ENCODE results near the gene NETO1.

NETO1 gene

DNA sequence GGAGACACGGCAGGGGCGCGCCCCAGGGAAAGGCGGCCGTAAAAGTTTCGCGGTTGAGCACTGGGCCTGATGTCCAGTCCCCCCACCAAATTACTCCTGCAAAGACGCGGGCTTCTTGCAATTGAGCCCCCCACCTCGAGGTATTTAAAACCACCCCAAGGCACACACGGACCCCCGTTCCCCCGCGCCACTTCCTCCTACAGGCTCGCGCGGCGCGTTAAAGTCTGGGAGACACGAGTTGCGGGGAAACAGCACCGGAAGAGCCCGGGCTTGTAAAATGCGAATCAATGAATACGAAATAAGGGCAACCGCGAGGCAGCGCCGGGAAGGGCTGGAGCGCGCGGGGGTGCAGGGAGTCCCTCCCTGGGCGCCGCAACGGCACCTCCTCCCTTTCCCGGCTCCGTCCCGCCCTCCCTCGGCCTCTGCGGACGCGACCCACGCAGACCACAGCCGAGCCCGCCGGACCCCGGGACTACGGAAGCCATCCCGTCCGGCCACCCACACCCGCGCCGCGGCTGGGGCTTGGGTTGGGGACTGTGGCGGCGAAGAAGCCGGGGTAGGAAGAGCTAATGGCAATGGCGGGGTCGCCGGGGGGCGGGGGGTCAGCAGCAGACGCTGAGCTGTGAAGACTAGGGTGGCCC, 918 bp upstream of the NETO1 start:
- Histone ChIP-seq H3K9ac (ENCODE audit: low read depth, low read length) (peak overlapping the region; percentile 59; the same call in 1 of the 2 replicates), H3K36me3 (ENCODE audit: insufficient read depth, low read depth, low read length) (peaks cover 7% of the 10 kb centered on the region; the same call in 1 of the 2 replicates), H3K27ac (ENCODE audit: low read length) (no peak overlapping the region), H3K27me3 (ENCODE audit: insufficient read depth, low read length) (peaks cover 59% of the 10 kb centered on the region), H3K4me1 (ENCODE audit: insufficient read depth, low read length) (peaks cover 9% of the 10 kb centered on the region), H3K4me3 (ENCODE audit: low read length) (peak overlapping the region; percentile 87), H3K9me3 (ENCODE audit: insufficient read depth, low read depth, low read length) (no peaks in the 10 kb centered on the region)

DNA sequence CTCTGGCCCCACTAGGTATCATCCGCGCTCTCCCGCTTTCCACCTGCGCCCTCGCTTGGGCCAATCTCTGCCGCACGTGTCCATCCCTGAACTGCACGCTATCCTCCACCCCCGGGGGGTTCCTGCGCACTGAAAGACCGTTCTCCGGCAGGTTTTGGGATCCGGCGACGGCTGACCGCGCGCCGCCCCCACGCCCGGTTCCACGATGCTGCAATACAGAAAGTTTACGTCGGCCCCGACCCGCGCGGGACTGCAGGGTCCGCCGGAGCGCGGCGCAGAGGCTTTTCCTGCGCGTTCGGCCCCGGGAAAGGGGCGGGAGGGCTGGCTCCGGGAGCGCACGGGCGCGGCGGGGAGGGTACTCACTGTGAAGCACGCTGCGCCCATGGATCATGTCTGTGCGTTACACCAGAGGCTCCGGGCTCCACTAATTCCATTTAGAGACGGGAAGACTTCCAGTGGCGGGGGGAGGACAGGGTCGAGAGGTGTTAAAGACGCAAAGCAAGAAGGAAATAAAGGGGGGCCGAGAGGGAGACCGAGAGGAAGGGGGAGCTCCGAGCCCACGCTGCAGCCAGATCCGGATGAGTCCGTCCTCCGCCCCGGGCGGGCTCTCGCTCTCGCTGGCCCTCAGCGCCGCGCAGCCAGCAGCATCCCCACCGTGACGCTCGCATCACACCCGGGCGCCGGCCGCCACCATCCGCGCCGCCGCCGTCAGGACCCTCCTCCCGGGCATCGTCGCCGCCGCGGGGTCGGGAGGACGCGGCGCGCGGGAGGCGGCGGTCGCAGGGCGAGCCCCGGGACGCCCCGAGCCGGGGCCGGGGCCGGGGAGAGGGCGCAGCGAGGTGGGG, 664 bp downstream of the NETO1 start:
- H3K4me1 ChIP-seq (ENCODE audit: insufficient read depth, low read length): peaks cover 9% of the 10 kb centered on the region
- H3K9me3 ChIP-seq (ENCODE audit: insufficient read depth, low read depth, low read length): no peaks in the 10 kb centered on the region
- no peak overlapping the region for H3K27ac ChIP-seq (ENCODE audit: low read length)
- peak overlapping the region; percentile 70 for H3K4me3 ChIP-seq (ENCODE audit: low read length)
- H3K9ac ChIP-seq (ENCODE audit: low read depth, low read length): 0 out of 2 replicates have a peak overlapping the region, but pooled peaks have one; percentile 2
- H3K36me3 ChIP-seq (ENCODE audit: insufficient read depth, low read depth, low read length): peaks cover 16% of the 10 kb centered on the region; the same call in 1 of the 2 replicates
- H3K27me3 ChIP-seq (ENCODE audit: insufficient read depth, low read length): peaks cover 59% of the 10 kb centered on the region

DNA sequence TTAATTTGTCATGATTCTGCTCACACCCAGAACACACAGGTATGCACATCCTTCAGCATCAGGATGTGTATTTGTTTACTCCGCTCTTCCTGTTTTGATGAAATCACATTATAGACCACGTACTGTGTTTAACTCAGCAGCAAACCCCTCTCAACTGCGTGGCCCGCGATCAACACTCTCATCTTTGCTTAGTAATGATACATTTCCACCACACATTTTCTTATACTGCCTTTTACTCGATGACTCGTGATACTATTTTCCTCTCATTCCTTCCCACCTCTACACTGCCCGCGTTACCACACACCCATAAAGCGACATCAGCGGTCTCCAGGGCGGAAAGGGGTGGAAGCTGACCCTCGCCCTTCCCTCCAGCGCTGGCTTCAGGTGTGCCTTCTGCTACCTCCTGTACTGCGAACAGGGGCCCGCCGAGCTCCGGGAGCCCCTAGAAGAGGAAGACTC, 1.3 kb downstream of the NETO1 start:
- no peaks in the 10 kb centered on the region for H3K9me3 ChIP-seq (ENCODE audit: insufficient read depth, low read depth, low read length)
- H3K27me3 ChIP-seq (ENCODE audit: insufficient read depth, low read length): peaks cover 58% of the 10 kb centered on the region
- peak overlapping the region; percentile 70 for H3K4me3 ChIP-seq (ENCODE audit: low read length)
- no peak overlapping the region for H3K27ac ChIP-seq (ENCODE audit: low read length)
- H3K4me1 ChIP-seq (ENCODE audit: insufficient read depth, low read length): peaks cover 9% of the 10 kb centered on the region
- H3K36me3 ChIP-seq (ENCODE audit: insufficient read depth, low read depth, low read length): peaks cover 16% of the 10 kb centered on the region; the same call in 1 of the 2 replicates
- H3K9ac ChIP-seq (ENCODE audit: low read depth, low read length): no peak overlapping the region

DNA sequence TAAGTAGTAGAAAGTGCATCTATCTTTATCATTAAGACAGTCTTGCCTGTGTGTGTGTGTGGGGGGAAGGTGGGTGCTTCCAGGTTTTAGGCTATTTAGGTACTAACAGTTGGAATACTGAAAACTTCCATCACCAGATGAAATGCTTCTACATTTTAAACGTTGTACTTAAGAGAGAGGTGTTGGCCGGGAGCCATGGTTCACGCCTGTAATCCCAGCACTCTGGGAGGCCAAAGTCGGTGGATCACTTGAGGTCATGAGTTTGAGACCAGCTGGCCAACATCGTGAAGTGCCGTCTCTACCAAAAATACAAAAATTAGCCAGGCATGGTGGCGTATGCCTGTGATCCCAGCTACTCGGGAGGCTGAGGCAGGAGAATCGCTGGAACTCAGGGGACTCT, 4.0 kb downstream of the NETO1 start:
- H3K4me1 ChIP-seq (ENCODE audit: insufficient read depth, low read length): peaks cover 9% of the 10 kb centered on the region
- H3K4me3 ChIP-seq (ENCODE audit: low read length): no peak overlapping the region
- H3K27me3 ChIP-seq (ENCODE audit: insufficient read depth, low read length): peaks cover 31% of the 10 kb centered on the region
- no peaks in the 10 kb centered on the region for H3K9me3 ChIP-seq (ENCODE audit: insufficient read depth, low read depth, low read length)
- H3K27ac ChIP-seq (ENCODE audit: low read length): no peak overlapping the region
- peaks cover 16% of the 10 kb centered on the region; the same call in 1 of the 2 replicates for H3K36me3 ChIP-seq (ENCODE audit: insufficient read depth, low read depth, low read length)
- H3K9ac ChIP-seq (ENCODE audit: low read depth, low read length): no peak overlapping the region

DNA sequence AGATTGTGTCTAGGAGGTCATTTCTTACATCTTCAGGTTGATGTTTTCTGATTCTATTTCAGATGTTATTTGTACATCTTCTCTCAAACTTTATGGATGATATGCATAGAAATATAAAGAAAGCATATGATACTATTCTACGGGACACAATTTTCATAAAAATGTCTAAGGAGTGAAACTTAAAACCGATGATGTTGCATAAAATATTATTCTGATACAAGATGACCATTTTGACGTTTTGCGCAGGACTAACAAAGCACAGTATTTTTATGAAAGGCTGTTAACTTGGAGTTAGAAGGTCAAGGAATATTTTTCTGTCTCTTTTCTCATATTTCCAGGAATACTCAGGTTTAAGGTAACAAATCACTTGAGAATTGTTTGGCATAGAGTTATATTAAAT, 8.7 kb downstream of the NETO1 start:
- Histone ChIP-seq H3K9ac (ENCODE audit: low read depth, low read length) (no peak overlapping the region), H3K9me3 (ENCODE audit: insufficient read depth, low read depth, low read length) (no peaks in the 10 kb centered on the region), H3K27ac (ENCODE audit: low read length) (no peak overlapping the region), H3K4me3 (ENCODE audit: low read length) (no peak overlapping the region), H3K4me1 (ENCODE audit: insufficient read depth, low read length) (no peaks in the 10 kb centered on the region), H3K27me3 (ENCODE audit: insufficient read depth, low read length) (no peaks in the 10 kb centered on the region), H3K36me3 (ENCODE audit: insufficient read depth, low read depth, low read length) (peaks cover 29% of the 10 kb centered on the region; the same call in 1 of the 2 replicates)

DNA sequence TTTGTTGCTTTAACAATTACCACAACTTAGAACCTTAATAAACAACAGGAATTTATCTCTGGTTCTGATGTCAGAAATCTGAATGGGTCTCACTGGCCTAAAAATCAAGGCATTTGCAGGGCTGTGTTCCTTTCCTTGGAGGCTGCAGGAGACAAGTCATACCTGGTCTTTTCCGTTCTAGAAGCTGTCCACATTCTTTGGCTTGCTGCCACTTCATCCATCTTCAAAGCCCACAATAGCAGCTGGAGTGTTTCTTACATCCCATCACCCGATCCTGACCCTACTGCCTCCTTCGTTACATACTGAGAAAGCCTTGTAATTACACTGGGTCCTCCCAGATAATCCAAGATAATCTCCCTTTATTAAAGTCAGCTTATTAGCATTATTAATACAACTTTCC, 18.1 kb downstream of the NETO1 start:
- no peak overlapping the region for H3K9ac ChIP-seq (ENCODE audit: low read depth, low read length)
- no peak overlapping the region for H3K27ac ChIP-seq (ENCODE audit: low read length)
- H3K27me3 ChIP-seq (ENCODE audit: insufficient read depth, low read length): no peaks in the 10 kb centered on the region
- no peaks in the 10 kb centered on the region for H3K9me3 ChIP-seq (ENCODE audit: insufficient read depth, low read depth, low read length)
- H3K4me3 ChIP-seq (ENCODE audit: low read length): no peak overlapping the region
- H3K36me3 ChIP-seq (ENCODE audit: insufficient read depth, low read depth, low read length): no peaks in the 10 kb centered on the region
- peaks cover 13% of the 10 kb centered on the region for H3K4me1 ChIP-seq (ENCODE audit: insufficient read depth, low read length)

DNA sequence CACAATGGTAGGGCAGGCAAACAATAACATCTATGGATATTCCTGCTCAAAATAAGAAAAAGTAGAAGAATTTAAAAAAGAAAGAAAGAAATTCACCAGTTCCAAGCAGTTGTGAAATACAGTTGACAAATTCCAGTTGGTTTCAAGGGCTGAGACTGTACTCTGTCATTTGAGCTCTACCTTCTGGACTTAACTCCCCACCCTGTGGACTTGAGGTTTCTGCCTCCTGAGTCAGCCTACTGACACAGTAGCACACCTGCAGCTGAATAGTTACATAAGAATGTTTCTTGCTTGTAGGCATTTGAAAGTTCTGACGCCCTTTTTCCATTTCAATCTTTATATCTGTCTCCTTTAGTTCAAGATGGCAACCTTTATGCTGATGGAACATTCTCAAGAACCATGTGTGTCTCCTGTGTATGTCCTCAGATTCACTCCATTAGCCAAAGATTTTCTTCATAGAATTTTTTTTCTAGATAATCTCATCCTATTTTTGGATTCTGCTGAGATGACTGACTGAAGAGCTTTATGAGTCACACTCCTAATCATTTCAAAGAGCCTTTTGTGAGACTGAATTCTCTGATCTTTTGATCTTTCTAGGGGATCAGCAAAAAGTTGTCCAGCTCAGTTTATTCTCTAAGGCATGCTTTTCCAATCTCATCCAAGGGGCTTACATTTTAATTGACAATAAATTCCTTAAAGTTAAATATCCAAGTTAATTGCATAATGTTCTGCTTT, 19.1 kb downstream of the NETO1 start:
- H3K36me3 ChIP-seq (ENCODE audit: insufficient read depth, low read depth, low read length): no peaks in the 10 kb centered on the region
- H3K9me3 ChIP-seq (ENCODE audit: insufficient read depth, low read depth, low read length): no peaks in the 10 kb centered on the region
- no peak overlapping the region for H3K4me3 ChIP-seq (ENCODE audit: low read length)
- no peak overlapping the region for H3K9ac ChIP-seq (ENCODE audit: low read depth, low read length)
- H3K27me3 ChIP-seq (ENCODE audit: insufficient read depth, low read length): no peaks in the 10 kb centered on the region
- peaks cover 13% of the 10 kb centered on the region for H3K4me1 ChIP-seq (ENCODE audit: insufficient read depth, low read length)
- no peak overlapping the region for H3K27ac ChIP-seq (ENCODE audit: low read length)

DNA sequence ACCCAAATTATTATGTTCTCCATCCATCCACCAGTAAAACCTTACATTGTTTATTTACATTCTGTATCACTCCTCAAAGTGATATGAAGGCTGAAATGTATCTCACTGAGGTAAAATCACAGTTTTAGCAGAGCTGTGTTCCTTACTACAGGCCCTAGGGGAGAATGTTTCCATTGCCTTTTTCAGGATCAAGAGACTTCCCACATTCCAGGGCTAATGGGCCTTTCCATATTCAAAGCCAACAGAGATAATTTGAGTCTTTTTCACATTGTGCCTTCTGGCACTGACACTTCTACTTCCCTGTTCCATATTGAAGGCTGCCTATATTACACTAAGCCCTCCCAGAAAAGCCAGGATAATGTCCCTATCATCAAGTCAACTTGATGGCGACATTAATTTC, 20.0 kb downstream of the NETO1 start:
- 0 out of 2 replicates have a peak overlapping the region, but pooled peaks have one; percentile 10 for H3K4me3 ChIP-seq (ENCODE audit: low read length)
- no peak overlapping the region for H3K9ac ChIP-seq (ENCODE audit: low read depth, low read length)
- H3K4me1 ChIP-seq (ENCODE audit: insufficient read depth, low read length): peaks cover 13% of the 10 kb centered on the region
- H3K9me3 ChIP-seq (ENCODE audit: insufficient read depth, low read depth, low read length): no peaks in the 10 kb centered on the region
- H3K27ac ChIP-seq (ENCODE audit: low read length): no peak overlapping the region
- H3K27me3 ChIP-seq (ENCODE audit: insufficient read depth, low read length): no peaks in the 10 kb centered on the region
- no peaks in the 10 kb centered on the region for H3K36me3 ChIP-seq (ENCODE audit: insufficient read depth, low read depth, low read length)

DNA sequence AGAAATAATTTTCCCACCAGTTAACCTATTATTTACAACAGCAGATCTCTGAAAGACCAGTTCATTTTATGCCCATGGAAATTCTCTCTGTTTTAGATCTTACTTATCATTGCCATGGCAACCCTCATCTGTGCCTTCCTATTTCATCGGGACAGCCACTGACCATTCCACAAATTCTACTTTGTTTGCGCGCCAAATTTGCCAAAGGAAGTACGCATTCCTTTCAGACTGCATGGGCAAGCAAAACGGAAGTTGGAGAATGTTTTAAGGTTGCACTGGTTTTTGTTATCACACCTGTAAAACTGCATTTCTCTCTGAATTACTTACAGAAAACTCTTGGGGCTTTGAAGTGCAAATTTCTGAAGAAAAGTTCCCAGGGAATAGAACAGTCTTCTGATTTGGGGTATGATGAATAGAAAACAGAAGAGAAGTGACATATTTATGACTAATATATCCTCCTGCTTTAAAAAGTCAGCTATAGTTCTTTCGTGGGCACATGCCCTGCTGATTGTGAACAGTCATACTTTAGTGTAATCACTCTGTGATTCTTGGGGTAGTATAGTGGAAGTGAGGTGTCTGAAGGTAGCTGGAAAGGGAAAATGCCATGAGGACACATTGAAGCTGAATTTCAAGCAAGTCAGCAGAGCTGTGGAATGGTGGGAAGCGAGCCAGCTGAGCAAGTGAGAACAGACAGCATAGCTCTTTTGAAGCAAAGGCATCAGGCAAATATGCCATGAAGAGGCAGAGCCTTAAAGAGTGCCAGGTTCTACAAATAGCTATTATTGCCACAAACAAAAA, 20.9 kb downstream of the NETO1 start:
- Histone ChIP-seq H3K4me3 (ENCODE audit: low read length) (no peak overlapping the region), H3K4me1 (ENCODE audit: insufficient read depth, low read length) (peaks cover 13% of the 10 kb centered on the region), H3K9ac (ENCODE audit: low read depth, low read length) (no peak overlapping the region)

DNA sequence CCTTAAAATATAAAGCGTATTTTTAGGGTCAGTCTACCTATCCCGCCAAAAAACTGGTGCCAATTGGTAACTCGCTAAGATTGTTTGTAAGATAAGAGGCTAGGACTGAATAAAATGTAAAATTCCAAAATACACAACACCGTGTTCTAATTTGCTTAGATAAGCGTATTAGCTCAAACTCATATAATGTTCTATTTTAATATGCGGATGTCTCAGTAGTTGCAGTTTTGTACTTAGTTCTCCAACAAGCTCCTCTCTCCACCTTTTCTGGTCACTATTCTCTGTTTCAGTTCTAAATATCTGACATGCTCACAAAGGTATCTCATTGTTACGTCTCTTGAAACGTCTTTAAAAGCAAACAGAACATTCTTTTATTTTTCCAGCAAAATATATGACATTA, 24.0 kb downstream of the NETO1 start:
- no peaks in the 10 kb centered on the region for H3K27me3 ChIP-seq (ENCODE audit: insufficient read depth, low read length)
- H3K9ac ChIP-seq (ENCODE audit: low read depth, low read length): no peak overlapping the region
- no peaks in the 10 kb centered on the region for H3K9me3 ChIP-seq (ENCODE audit: insufficient read depth, low read depth, low read length)
- no peaks in the 10 kb centered on the region for H3K36me3 ChIP-seq (ENCODE audit: insufficient read depth, low read depth, low read length)
- H3K4me3 ChIP-seq (ENCODE audit: low read length): no peak overlapping the region
- peaks cover 16% of the 10 kb centered on the region for H3K4me1 ChIP-seq (ENCODE audit: insufficient read depth, low read length)
- no peak overlapping the region for H3K27ac ChIP-seq (ENCODE audit: low read length)

More for the DNA sequence above, 20.9 kb downstream of the NETO1 start:
- H3K36me3 ChIP-seq (ENCODE audit: insufficient read depth, low read depth, low read length): no peaks in the 10 kb centered on the region
- H3K27me3 ChIP-seq (ENCODE audit: insufficient read depth, low read length): no peaks in the 10 kb centered on the region
- H3K27ac ChIP-seq (ENCODE audit: low read length): no peak overlapping the region
- H3K9me3 ChIP-seq (ENCODE audit: insufficient read depth, low read depth, low read length): no peaks in the 10 kb centered on the region

DNA sequence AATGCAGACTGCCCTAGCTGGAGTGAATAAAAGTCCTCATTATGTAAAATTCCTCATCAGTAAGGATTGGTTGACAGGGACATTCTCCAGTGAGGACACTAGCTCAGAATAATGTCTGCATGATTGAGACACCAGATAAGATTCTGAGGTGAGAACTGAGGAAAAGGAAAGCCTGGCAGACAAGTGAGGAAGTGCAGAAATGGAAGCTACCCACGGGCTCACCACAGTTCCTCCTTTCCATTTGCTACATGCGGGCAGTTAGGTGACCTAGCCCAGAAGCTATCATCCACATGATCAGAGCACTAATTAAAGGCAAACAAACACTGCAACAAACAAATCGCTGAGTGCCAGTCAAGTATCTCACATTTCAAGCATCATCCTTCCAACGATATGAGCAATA, 27.7 kb downstream of the NETO1 start:
- H3K9ac ChIP-seq (ENCODE audit: low read depth, low read length): no peak overlapping the region
- 0 out of 2 replicates have a peak, but pooled peaks cover 2% of the 10 kb centered on the region for H3K4me1 ChIP-seq (ENCODE audit: insufficient read depth, low read length)
- no peaks in the 10 kb centered on the region for H3K36me3 ChIP-seq (ENCODE audit: insufficient read depth, low read depth, low read length)
- no peak overlapping the region for H3K27ac ChIP-seq (ENCODE audit: low read length)
- no peaks in the 10 kb centered on the region for H3K9me3 ChIP-seq (ENCODE audit: insufficient read depth, low read depth, low read length)
- no peak overlapping the region for H3K4me3 ChIP-seq (ENCODE audit: low read length)
- H3K27me3 ChIP-seq (ENCODE audit: insufficient read depth, low read length): no peaks in the 10 kb centered on the region
